Right lobe of liver (tissue), 6 donors: Measurements from ENCODE around the gene ADAMTSL2. TPM values are rescaled to one million over a fixed set of nuclear protein-coding genes. Genes with fewer than 3 reads are reported as not detected.

ENCODE experiments used
- ATAC-seq, 4 donors: fragments of 200-7000 bp; cut with Tn5 transposase; one replicate each; pipeline ENCODE4 v1.9.1; 2020; ENCODE audit warnings: mild to moderate bottlenecking in 4 of 4, moderate library complexity in 4 of 4
- DNase-seq, 3 donors: peaks; one replicate each; pipeline ENCODE4 v3.0.0-alpha.2; 2020
- H3K27ac ChIP-seq, 3 donors: fragments of 200-600 bp; one replicate each; pipeline ENCODE4 v1.8.0; 2022
- H3K27me3 ChIP-seq, 2 donors: fragments of 200-600 bp; one replicate each; pipeline ENCODE4 v1.8.0; 2022
- H3K36me3 ChIP-seq, 4 donors: fragments of 200-600 bp; sonication (generic) in 1 of 4; one replicate each; pipeline versions ENCODE4 v1.5.1 to v1.8.0; 2017 to 2022; ENCODE audit warnings: control low read depth in 1 of 4
- H3K4me1 ChIP-seq, 4 donors: fragments of 200-600 bp; sonication (generic) in 1 of 4; one replicate each; pipeline versions ENCODE4 v1.5.1 to v1.8.0; 2017 to 2022; ENCODE audit warnings: control low read depth in 1 of 4
- H3K4me3 ChIP-seq, 3 donors: fragments of 200-600 bp; one replicate each; pipeline ENCODE4 v1.8.0; 2022
- H3K9me3 ChIP-seq, 4 donors: fragments of 200-600 bp; sonication (generic) in 1 of 4; one replicate each; pipeline versions ENCODE4 v1.5.1 to v1.8.0; 2017 to 2022; ENCODE audit warnings: control low read depth in 1 of 4
- CTCF ChIP-seq, 4 donors: fragments of 200-600 bp in 3 of 4; fragments of 450-650 bp in 1 of 4; IDR thresholded peaks; one replicate each; pipeline versions ENCODE4 v1.5.1 to v1.8.0; 2016 to 2022; ENCODE audit warnings: antibody characterized with exemption in 4 of 4, mild to moderate bottlenecking in 2 of 4
- POLR2A ChIP-seq: fragments of 450-650 bp; IDR thresholded peaks from one replicate; pipeline ENCODE4 v1.6.1; 2017; ENCODE audit warnings: antibody characterized with exemption, mild to moderate bottlenecking
- WGBS: methylation state at CpG from one replicate; pipeline ENCODE4 v1.1.6; 2018; ENCODE audit warnings: low coverage, low lambda C conversion rate; ENCODE audit not compliant: insufficient coverage; ENCODE audit errors: missing lambda C conversion rate; 5-methylcytosine and 5-hydroxymethylcytosine counted together
- intact Hi-C, 2 donors: fragments of 100-400 bp; cut with DNase I; formaldehyde crosslinking; loops; one replicate each; pipeline versions ENCODE4 v1.11.2 to v1.14.1; 2022
- long read RNA-seq: library from polyadenylated mRNA; unstranded; transcript quantifications from one replicate; pipeline ENCODE4 v2.0.0, GENCODE V29; 2019
- total RNA-seq, 6 experiments: library from RNA; depleted of rRNA in 2 of 6; stranded (reverse); fragments of >200 nt in 2 of 6; fragmentation: NEBNext Ultra II Directional in 3 of 6; extraction: Animal tissue kit (Norgen Biotek cat#: 25700) in 3 of 6; gene quantifications; one replicate each; pipeline versions ENCODE4 v1.1.0 to v1.2.4, GENCODE V29; 2016 to 2023
- donor health status: DM: no; HTN: yes; CAD: no.
- donor health status: DM: no; HTN: no; CAD: no.
- donor health status: DM: no; HTN: no; CAD: no.
- donor health status: DM: no; HTN: yes; CAD: no.
- donor health status: DM: no; HTN: yes; CAD: no.

Gene ADAMTSL2
- 10 to 100 TPM in 3 of 6 experiments, 1 to 10 TPM in 3; 9.2 to 24.8 (median 12.7) TPM for total RNA-seq
- long read RNA-seq, partial matches to known transcripts, result 3 of 3 reads
- long read RNA-seq, other reads (novel, unspliced or antisense), result 0 of 3 reads

GRCh38 chr9:133534346-133535291, at the start of gene ADAMTSL2:
Gene ADAMTSL2 (plus strand): TSS chr9:133534704. CDS start chr9:133536713, 2,009 bp downstream.
- intact Hi-C loops, result no loop called here
- H3K9me3 ChIP-seq, result no peaks in the 10 kb centered on the region
- peaks cover 0 to 20% (median 8%) of the 10 kb centered on the region in 4 donors for H3K4me1 ChIP-seq
- H3K27me3 ChIP-seq, result no peaks in the 10 kb centered on the region
- peak; percentile 69 to 78 (median 77) for DNase-seq
- H3K4me3 ChIP-seq, result peak within 1 kb of the TSS; percentile 40 to 56 (median 46)
- no peaks in the 10 kb centered on the region for H3K36me3 ChIP-seq
- H3K27ac ChIP-seq, result peak within 1 kb of the TSS in 2 of 3 donors; percentile 15 to 44
- under 1% methylated on average over 15 of the region's 70 CpGs for WGBS
- TF ChIP-seq CTCF (IDR thresholded peaks at IDR 0.05) (no peak), POLR2A (peak; percentile 28)
- peak; percentile 72 to 76 (median 74) for ATAC-seq

- H3K36me3 ChIP-seq, result no peaks in the 10 kb centered on the region
- intact Hi-C loops, result loop anchor here (5.0 to 10.0 kb wide), 4 partner anchors 83 to 301 kb away; partner anchors contain the start of genes MED22 (in 1 of the 2) and RPL7A (in 1 of the 2)
- TF ChIP-seq CTCF (IDR thresholded peaks at IDR 0.05), result no peak
- no peak for TF ChIP-seq POLR2A
- no peaks in the 10 kb centered on the region for H3K9me3 ChIP-seq
- WGBS, result 0% methylated on average over 1 of the region's 25 CpGs
- DNase-seq, result peak in 2 of 3 donors; percentile 22 to 51
- no peaks in the 10 kb centered on the region for H3K4me1 ChIP-seq
- ATAC-seq, result peak in 3 of 4 donors; percentile 5 to 11 (median 9)
- H3K4me3 ChIP-seq, result no peak overlapping the region
- H3K27me3 ChIP-seq, result no peaks in the 10 kb centered on the region
- H3K27ac ChIP-seq, result no peak overlapping the region
Observed at GRCh38 chr9:133485531-133486260, 48.8 kb upstream of the ADAMTSL2 start.

- H3K4me3 ChIP-seq, result no peak overlapping the region
- intact Hi-C loops, result loop anchor here (5.0 to 10.0 kb wide), 4 partner anchors 85 to 303 kb away; partner anchors contain the start of genes MED22 (in 1 of the 2) and RPL7A (in 1 of the 2)
- TF ChIP-seq CTCF (IDR thresholded peaks at IDR 0.05), result no peak
- TF ChIP-seq POLR2A, result no peak
- H3K27ac ChIP-seq, result no peak overlapping the region
- H3K36me3 ChIP-seq, result no peaks in the 10 kb centered on the region
- no peak for ATAC-seq
- DNase-seq, result peak in 2 of 3 donors; percentile 13 to 39
- no peaks in the 10 kb centered on the region for H3K9me3 ChIP-seq
- H3K4me1 ChIP-seq, result no peaks in the 10 kb centered on the region
- WGBS, result 50% methylated on average over 2 of the region's 8 CpGs
- no peaks in the 10 kb centered on the region for H3K27me3 ChIP-seq
Observed at GRCh38 chr9:133487331-133487725, 47.2 kb upstream of the ADAMTSL2 start.

- intact Hi-C loops, result loop anchor here (5.0 to 10.0 kb wide), 4 partner anchors 86 to 304 kb away; partner anchors contain the start of genes MED22 (in 1 of the 2) and RPL7A (in 1 of the 2)
- WGBS, result 100% methylated on average over 2 of the region's 18 CpGs
Observed at GRCh38 chr9:133488686-133489252, 45.7 kb upstream of the ADAMTSL2 start.

More at GRCh38 chr9:133488686-133489252, 45.7 kb upstream of the ADAMTSL2 start:
- Histone ChIP-seq H3K36me3 (no peaks in the 10 kb centered on the region), H3K27me3 (no peaks in the 10 kb centered on the region), H3K27ac (no peak overlapping the region), H3K4me3 (no peak overlapping the region), H3K9me3 (no peaks in the 10 kb centered on the region), H3K4me1 (no peaks in the 10 kb centered on the region)
- no peak for TF ChIP-seq CTCF (IDR thresholded peaks at IDR 0.05)
- no peak for TF ChIP-seq POLR2A
- no peak for ATAC-seq
- DNase-seq, result peak in 2 of 3 donors; percentile 8 to 43
